PC-3 (cell line): ENCODE measurements around the gene NBPF12. TPM values are rescaled to one million over a fixed set of nuclear protein-coding genes. Genes with fewer than 3 reads are reported as not detected.
"Not testable (repeated sequence)": the region's sequence is repeated elsewhere in the genome, so short reads cannot be mapped to it uniquely, and the experiment has no call there.

Source experiments
- ATAC-seq: fragments of 200-7000 bp; cut with Tn5 transposase; 2 replicates; pipeline ENCODE4 v1.9.1; 2020; ENCODE audit warnings: mild to moderate bottlenecking, moderate library complexity
- Bru-seq: library from RNA; stranded (reverse); fragments of 400-500 nt; gene quantifications from one replicate; lab custom pipeline; 2021; lab: Mats Ljungman, UMichigan
- BruChase-seq, 2 experiments: library from RNA; stranded (reverse); fragments of 400-500 nt; gene quantifications; one replicate each; lab custom pipeline; 2021; lab: Mats Ljungman, UMichigan
- BruUV-seq: library from RNA; stranded (reverse); fragments of 400-500 nt; replicated peaks from 2 replicates; lab custom pipeline; 2021; lab: Mats Ljungman, UMichigan
- CTCF ChIA-PET: fragments of 300-600 bp; sonication (Branson Sonifier 250); formaldehyde crosslinking; loops from one replicate; lab custom pipeline; 2022; ENCODE audit warnings: antibody characterized with exemption; lab: Charles Lee
- POLR2A ChIA-PET: fragments of 300-600 bp; sonication (Branson Sonifier 250); formaldehyde crosslinking; loops from one replicate; lab custom pipeline; 2022; ENCODE audit warnings: antibody characterized with exemption; ENCODE audit not compliant: unreplicated experiment; lab: Charles Lee
- DNase-seq: peaks from one replicate; pipeline ENCODE4 v3.0.0-alpha.2; 2015
- H2AFZ ChIP-seq: fragments of 300-600 bp; sonication (generic); 2 replicates; pipeline ENCODE4 v1.6.0; 2016; ENCODE audit warnings: antibody characterized with exemption, low read length
- H3F3A ChIP-seq: fragments of 300-600 bp; sonication (generic); one replicate; pipeline ENCODE4 v1.6.0; 2017; ENCODE audit warnings: antibody characterized with exemption, low read length, control low read depth, mild to moderate bottlenecking; ENCODE audit not compliant: unreplicated experiment
- H3K27ac ChIP-seq: fragments of 300-600 bp; sonication (generic); 2 replicates; pipeline ENCODE4 v1.5.1; 2016; ENCODE audit warnings: mild to moderate bottlenecking, low read length
- H3K27me3 ChIP-seq: fragments of 300-600 bp; sonication (generic); 2 replicates; pipeline ENCODE4 v1.6.1; 2016; ENCODE audit warnings: low read length, mixed read lengths
- H3K36me3 ChIP-seq: fragments of 300-600 bp; sonication (generic); 2 replicates; pipeline ENCODE4 v1.6.1; 2016; ENCODE audit warnings: low read depth, mixed run types, low read length, mixed read lengths
- H3K4me1 ChIP-seq: fragments of 300-600 bp; sonication (generic); 2 replicates; pipeline ENCODE4 v1.5.1; 2016; ENCODE audit warnings: low read length; ENCODE audit not compliant: insufficient read depth
- H3K4me2 ChIP-seq: fragments of 300-600 bp; sonication (generic); 2 replicates; pipeline ENCODE4 v1.6.0; 2016; ENCODE audit warnings: low read length
- H3K4me3 ChIP-seq: fragments of 300-600 bp; sonication (generic); 2 replicates; pipeline ENCODE4 v1.5.1; 2016; ENCODE audit warnings: mild to moderate bottlenecking, low read length, mixed read lengths
- H3K79me2 ChIP-seq: fragments of 300-600 bp; sonication (generic); 2 replicates; pipeline ENCODE4 v1.6.1; 2017; ENCODE audit warnings: low read length, mixed read lengths
- H3K9ac ChIP-seq: fragments of 300-600 bp; sonication (generic); 2 replicates; pipeline ENCODE4 v1.6.0; 2016; ENCODE audit warnings: mild to moderate bottlenecking, low read length
- H3K9me2 ChIP-seq: fragments of 300-600 bp; sonication (generic); replicated peaks from 2 replicates; pipeline ENCODE4 v1.6.1; 2016; ENCODE audit warnings: mixed run types, low read length, mixed read lengths
- H3K9me3 ChIP-seq: fragments of 300-600 bp; sonication (generic); 2 replicates; pipeline ENCODE4 v1.6.1; 2016; ENCODE audit warnings: low read length, mixed read lengths
- H4K20me1 ChIP-seq: fragments of 300-600 bp; sonication (generic); 2 replicates; pipeline ENCODE4 v1.6.1; 2016; ENCODE audit warnings: low read length, mixed read lengths
- intact Hi-C: fragments of 100-400 bp; cut with micrococcal nuclease; formaldehyde crosslinking; loops from 2 replicates; pipeline ENCODE4 v1.9.0; 2023
- long read RNA-seq: library from polyadenylated mRNA; unstranded; transcript quantifications from one replicate; pipeline ENCODE4 v2.0.0, GENCODE V29; 2021; ENCODE audit not compliant: unreplicated experiment
- total RNA-seq: library from RNA; depleted of rRNA; stranded (reverse); fragments of >200 nt; gene quantifications from 2 replicates; pipeline ENCODE4 v1.2.3, GENCODE V29; 2014; rRNA removed

Gene NBPF12, protein sequence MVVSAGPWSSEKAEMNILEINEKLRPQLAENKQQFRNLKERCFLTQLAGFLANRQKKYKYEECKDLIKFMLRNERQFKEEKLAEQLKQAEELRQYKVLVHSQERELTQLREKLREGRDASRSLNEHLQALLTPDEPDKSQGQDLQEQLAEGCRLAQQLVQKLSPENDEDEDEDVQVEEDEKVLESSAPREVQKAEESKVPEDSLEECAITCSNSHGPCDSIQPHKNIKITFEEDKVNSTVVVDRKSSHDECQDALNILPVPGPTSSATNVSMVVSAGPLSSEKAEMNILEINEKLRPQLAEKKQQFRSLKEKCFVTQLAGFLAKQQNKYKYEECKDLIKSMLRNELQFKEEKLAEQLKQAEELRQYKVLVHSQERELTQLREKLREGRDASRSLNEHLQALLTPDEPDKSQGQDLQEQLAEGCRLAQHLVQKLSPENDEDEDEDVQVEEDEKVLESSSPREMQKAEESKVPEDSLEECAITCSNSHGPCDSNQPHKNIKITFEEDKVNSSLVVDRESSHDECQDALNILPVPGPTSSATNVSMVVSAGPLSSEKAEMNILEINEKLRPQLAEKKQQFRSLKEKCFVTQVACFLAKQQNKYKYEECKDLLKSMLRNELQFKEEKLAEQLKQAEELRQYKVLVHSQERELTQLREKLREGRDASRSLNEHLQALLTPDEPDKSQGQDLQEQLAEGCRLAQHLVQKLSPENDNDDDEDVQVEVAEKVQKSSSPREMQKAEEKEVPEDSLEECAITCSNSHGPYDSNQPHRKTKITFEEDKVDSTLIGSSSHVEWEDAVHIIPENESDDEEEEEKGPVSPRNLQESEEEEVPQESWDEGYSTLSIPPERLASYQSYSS (N-terminal part only)
- total RNA-seq, result 7.8 and 8.9 TPM in 2 replicates
- Bru-seq, nascent RNA, result percentile 81 among the genes with signal in this experiment
- percentile 77 among the genes with signal in this experiment for BruChase-seq, experiment 1, labeled RNA remaining after a 6-hour chase
- percentile 86 among the genes with signal in this experiment for BruChase-seq, experiment 2, labeled RNA remaining after a 2-hour chase
- long read RNA-seq, partial matches to known transcripts, result 22 of 66 reads
- long read RNA-seq, other reads (novel, unspliced or antisense), result 44 of 66 reads

GRCh38 chr1:146938242-146938902 is at the start of gene NBPF12:
NBPF12 (plus strand) TSS chr1:146938324; CDS start chr1:146960144, 21,820 bp downstream.
- H3F3A ChIP-seq, H3K36me3 ChIP-seq, H3K9me3 ChIP-seq, POLR2A ChIA-PET, H3K27me3 ChIP-seq, H3K4me1 ChIP-seq, intact Hi-C loops, CTCF ChIA-PET, H4K20me1 ChIP-seq, H3K9me2 ChIP-seq: not testable (repeated sequence)
- H3K27ac ChIP-seq, result peak within 1 kb of the TSS; percentile 17
- H3K4me2 ChIP-seq, result peak within 1 kb of the TSS; percentile 77
- peak; percentile 84 for DNase-seq
- peak within 1 kb of the TSS; percentile 73 for H3K9ac ChIP-seq
- peak within 1 kb of the TSS; percentile 76 for H3K4me3 ChIP-seq
- H3K79me2 ChIP-seq, result peaks cover 14% of the 10 kb centered on the region
- BruUV-seq, result TSS peak; percentile 80
- ATAC-seq, result peak; percentile 87
- peak within 1 kb of the TSS; percentile 73 for H2AFZ ChIP-seq

- H2AFZ ChIP-seq, H3K79me2 ChIP-seq, H3K9me3 ChIP-seq, intact Hi-C loops, CTCF ChIA-PET, DNase-seq, H3F3A ChIP-seq, H3K4me2 ChIP-seq, H3K36me3 ChIP-seq, H3K9ac ChIP-seq, H3K4me1 ChIP-seq, H3K4me3 ChIP-seq, H3K9me2 ChIP-seq, ATAC-seq, POLR2A ChIA-PET, H4K20me1 ChIP-seq, H3K27ac ChIP-seq, H3K27me3 ChIP-seq, BruUV-seq: not testable (repeated sequence)
These were observed 46.8 kb upstream of the NBPF12 start for GRCh38 chr1:146891355-146891754.

DNA sequence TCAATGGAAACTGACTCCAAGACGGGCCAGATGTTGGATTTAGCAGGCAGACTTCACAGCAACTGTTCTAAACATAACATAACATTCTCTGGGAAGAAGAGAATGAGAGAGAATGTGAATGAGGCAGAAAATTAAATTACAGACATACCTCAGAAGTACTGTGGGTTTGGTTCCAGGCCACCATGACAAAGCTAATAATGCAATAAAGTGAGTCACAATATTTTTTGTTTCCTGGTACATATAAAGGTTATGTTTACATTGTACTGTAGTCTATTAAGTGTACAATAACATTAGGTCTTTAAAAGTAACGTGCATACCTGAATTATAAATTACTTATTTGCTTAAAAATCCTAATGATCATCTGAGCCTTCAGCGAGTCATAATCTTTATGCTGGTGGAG is 45.8 kb upstream of the NBPF12 start:
- ATAC-seq, result peak; percentile 93
- DNase-seq, H3K4me3 ChIP-seq, H3K9me2 ChIP-seq, H3K4me1 ChIP-seq, H3K27me3 ChIP-seq, H3K27ac ChIP-seq, POLR2A ChIA-PET, H3K79me2 ChIP-seq, H3F3A ChIP-seq, H2AFZ ChIP-seq, H3K9me3 ChIP-seq, CTCF ChIA-PET, H4K20me1 ChIP-seq, intact Hi-C loops, H3K36me3 ChIP-seq, BruUV-seq, H3K4me2 ChIP-seq, H3K9ac ChIP-seq: not testable (repeated sequence)

DNA sequence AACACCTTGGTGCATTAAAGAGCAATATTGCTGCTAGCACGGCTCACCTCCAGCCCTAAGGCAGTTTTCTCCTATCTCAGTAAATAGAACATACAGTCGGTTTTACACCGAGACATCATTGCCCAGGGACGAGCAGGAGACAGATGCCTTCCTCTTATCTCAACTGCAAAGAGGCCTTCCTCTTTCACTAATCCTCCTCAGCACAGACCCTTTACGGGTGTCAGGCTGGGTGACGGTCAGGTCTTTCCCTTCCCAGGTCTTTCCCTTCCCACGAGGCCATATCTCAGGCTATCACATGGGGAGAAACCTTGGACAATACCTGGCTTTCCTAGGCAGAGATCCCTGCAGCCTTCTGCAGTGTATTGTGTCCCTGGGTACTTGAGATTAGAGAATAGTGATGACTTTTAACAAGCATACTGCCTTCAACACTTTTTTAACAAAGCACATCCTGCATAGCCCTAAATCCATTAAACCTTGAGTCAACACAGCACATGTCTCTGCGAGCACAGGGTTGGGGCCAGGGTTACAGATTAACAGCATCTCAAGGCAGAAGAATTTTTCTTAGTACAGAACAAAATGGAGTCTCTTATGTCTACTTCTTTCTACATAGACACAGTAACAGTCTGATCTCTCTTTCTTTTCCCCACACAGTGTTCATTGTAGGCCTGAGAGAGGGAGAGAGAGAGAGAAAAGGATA is 30.4 kb upstream of the NBPF12 start:
- H3K79me2 ChIP-seq, H3K27ac ChIP-seq, H3K27me3 ChIP-seq, H3K4me2 ChIP-seq, DNase-seq, CTCF ChIA-PET, H3K9me2 ChIP-seq, BruUV-seq, H2AFZ ChIP-seq, H3K4me1 ChIP-seq, ATAC-seq, H3K36me3 ChIP-seq, intact Hi-C loops, H3K9ac ChIP-seq, H3K4me3 ChIP-seq, POLR2A ChIA-PET, H3F3A ChIP-seq, H4K20me1 ChIP-seq, H3K9me3 ChIP-seq: not testable (repeated sequence)

DNA sequence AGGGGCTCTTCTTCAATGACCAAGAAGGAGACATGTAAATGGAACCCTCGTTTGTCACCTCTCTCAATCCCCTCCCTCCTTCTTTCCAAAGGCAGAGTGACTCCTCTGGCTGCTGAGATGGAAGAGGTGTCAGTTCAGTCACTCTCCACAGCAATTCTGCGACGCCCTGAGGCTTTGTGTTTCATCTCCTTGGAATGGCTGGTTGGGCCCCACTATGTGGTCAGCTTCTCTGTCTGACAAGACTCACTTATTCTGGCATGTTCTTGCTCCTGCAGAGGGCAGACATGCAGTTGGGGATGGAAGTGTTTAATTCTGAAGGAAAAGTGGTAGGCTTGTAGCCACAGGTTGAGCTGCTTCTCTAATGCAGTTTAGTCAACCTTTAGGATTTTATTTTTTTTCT is 25.1 kb upstream of the NBPF12 start:
- POLR2A ChIA-PET, H3K4me3 ChIP-seq, H3K9ac ChIP-seq, H4K20me1 ChIP-seq, BruUV-seq, H2AFZ ChIP-seq, intact Hi-C loops, H3K4me2 ChIP-seq, H3K27me3 ChIP-seq, H3K9me2 ChIP-seq, H3K79me2 ChIP-seq, H3K36me3 ChIP-seq, H3K9me3 ChIP-seq, H3F3A ChIP-seq, H3K27ac ChIP-seq, H3K4me1 ChIP-seq, CTCF ChIA-PET: not testable (repeated sequence)
- ATAC-seq, result peak; percentile 38; the same call in 1 of the 2 replicates
- peak; percentile 72 for DNase-seq
